AG09309 (cell line): ENCODE measurements around the gene MDK.
"Not testable (repeated sequence)": the region's sequence is repeated elsewhere in the genome, so short reads cannot be mapped to it uniquely, and the experiment has no call there.

Source experiments
- DNase-seq: peaks from one replicate; pipeline ENCODE4 v3.0.0-alpha.2; 2010; ENCODE audit warnings: low read depth
- H3K4me3 ChIP-seq: 2 replicates; pipeline ENCODE4 v1.5.1; 2011; ENCODE audit warnings: mild to moderate bottlenecking, low read depth, low read length, moderate library complexity; ENCODE audit not compliant: control insufficient read depth
- TF ChIP-seq, protein P1 (sequence below): IDR thresholded peaks from 2 replicates; pipeline ENCODE4 v1.5.1; 2011; ENCODE audit warnings: mild to moderate bottlenecking, low read depth, low read length, inconsistent platforms; ENCODE audit not compliant: insufficient read depth, control insufficient read depth; ENCODE audit errors: missing control alignments

The MDK gene

GRCh38 chr11:46378296-46378695, 3.2 kb upstream of the MDK start:
- no peak for DNase-seq
- H3K4me3 ChIP-seq, result no peak overlapping the region
- TF ChIP-seq, protein P1, sequence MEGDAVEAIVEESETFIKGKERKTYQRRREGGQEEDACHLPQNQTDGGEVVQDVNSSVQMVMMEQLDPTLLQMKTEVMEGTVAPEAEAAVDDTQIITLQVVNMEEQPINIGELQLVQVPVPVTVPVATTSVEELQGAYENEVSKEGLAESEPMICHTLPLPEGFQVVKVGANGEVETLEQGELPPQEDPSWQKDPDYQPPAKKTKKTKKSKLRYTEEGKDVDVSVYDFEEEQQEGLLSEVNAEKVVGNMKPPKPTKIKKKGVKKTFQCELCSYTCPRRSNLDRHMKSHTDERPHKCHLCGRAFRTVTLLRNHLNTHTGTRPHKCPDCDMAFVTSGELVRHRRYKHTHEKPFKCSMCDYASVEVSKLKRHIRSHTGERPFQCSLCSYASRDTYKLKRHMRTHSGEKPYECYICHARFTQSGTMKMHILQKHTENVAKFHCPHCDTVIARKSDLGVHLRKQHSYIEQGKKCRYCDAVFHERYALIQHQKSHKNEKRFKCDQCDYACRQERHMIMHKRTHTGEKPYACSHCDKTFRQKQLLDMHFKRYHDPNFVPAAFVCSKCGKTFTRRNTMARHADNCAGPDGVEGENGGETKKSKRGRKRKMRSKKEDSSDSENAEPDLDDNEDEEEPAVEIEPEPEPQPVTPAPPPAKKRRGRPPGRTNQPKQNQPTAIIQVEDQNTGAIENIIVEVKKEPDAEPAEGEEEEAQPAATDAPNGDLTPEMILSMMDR, result no peak

GRCh38 chr11:46378811-46379481, 2.5 kb upstream of the MDK start:
- TF ChIP-seq, protein P1, result no peak
- no peak overlapping the region for H3K4me3 ChIP-seq
- DNase-seq, result no peak

GRCh38 chr11:46379482-46380293, 1.8 kb upstream of the MDK start:
- DNase-seq, H3K4me3 ChIP-seq: not testable (repeated sequence)

DNA sequence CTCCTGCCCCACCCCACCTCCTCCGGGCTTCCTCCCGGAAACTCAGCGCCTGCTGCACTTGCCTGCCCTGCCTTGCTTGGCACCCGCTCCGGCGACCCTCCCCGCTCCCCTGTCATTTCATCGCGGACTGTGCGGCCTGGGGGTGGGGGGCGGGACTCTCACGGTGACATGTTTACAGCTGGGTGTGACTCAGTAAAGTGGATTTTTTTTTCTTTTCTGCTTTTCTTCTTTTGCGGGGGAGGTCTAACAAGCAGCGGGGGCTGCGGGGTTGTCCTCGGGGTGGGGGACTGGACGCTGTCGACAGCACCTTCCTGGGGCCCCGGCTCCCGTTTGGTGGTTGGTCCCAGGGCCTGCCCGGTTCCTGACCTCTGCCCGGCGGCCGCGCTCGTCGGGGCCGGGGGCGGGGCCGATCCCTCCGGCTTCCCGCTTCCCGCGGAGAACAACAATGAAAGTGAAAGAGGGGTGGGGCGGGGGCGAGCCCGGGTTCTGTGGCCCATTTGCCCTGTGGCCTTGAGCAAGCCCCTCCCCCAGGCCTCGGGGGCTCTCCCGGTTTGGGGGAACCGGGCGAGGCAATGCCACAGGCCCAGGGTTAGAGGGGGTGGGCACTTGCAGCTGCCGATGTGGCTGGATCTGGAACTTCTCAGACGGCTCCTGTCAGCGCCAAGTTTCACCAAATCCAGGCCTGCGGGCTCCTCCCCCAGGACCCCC, 975 bp upstream of the MDK start:
- TF ChIP-seq, protein P1, result no peak
- H3K4me3 ChIP-seq, result peak overlapping the region; percentile 34
- no peak for DNase-seq

GRCh38 chr11:46381819-46382645, 563 bp downstream of the MDK start:
- DNase-seq, result no peak
- TF ChIP-seq, protein P1, result no peak
- peak overlapping the region; percentile 57 for H3K4me3 ChIP-seq

GRCh38 chr11:46382646-46383403, 1.4 kb downstream of the MDK start:
- peak overlapping the region; percentile 57 for H3K4me3 ChIP-seq
- TF ChIP-seq, protein P1, result peak; percentile 76
- no peak for DNase-seq
